Measurements from ENCODE around the gene GUK1.

- TF ChIP-seq, protein P1, sequence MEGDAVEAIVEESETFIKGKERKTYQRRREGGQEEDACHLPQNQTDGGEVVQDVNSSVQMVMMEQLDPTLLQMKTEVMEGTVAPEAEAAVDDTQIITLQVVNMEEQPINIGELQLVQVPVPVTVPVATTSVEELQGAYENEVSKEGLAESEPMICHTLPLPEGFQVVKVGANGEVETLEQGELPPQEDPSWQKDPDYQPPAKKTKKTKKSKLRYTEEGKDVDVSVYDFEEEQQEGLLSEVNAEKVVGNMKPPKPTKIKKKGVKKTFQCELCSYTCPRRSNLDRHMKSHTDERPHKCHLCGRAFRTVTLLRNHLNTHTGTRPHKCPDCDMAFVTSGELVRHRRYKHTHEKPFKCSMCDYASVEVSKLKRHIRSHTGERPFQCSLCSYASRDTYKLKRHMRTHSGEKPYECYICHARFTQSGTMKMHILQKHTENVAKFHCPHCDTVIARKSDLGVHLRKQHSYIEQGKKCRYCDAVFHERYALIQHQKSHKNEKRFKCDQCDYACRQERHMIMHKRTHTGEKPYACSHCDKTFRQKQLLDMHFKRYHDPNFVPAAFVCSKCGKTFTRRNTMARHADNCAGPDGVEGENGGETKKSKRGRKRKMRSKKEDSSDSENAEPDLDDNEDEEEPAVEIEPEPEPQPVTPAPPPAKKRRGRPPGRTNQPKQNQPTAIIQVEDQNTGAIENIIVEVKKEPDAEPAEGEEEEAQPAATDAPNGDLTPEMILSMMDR (IDR thresholded peaks at IDR 0.05), result no peak
- no peak for TF ChIP-seq POLR2A (IDR thresholded peaks at IDR 0.05)
Observed at GRCh38 chr1:228169345-228169744, 29.3 kb downstream of the GUK1 start.
